ENCODE data around the gene FAM174A.
A peak's percentile ranks its signal among the peaks of the same experiment; 100 is the strongest.

The FAM174A gene

DNA sequence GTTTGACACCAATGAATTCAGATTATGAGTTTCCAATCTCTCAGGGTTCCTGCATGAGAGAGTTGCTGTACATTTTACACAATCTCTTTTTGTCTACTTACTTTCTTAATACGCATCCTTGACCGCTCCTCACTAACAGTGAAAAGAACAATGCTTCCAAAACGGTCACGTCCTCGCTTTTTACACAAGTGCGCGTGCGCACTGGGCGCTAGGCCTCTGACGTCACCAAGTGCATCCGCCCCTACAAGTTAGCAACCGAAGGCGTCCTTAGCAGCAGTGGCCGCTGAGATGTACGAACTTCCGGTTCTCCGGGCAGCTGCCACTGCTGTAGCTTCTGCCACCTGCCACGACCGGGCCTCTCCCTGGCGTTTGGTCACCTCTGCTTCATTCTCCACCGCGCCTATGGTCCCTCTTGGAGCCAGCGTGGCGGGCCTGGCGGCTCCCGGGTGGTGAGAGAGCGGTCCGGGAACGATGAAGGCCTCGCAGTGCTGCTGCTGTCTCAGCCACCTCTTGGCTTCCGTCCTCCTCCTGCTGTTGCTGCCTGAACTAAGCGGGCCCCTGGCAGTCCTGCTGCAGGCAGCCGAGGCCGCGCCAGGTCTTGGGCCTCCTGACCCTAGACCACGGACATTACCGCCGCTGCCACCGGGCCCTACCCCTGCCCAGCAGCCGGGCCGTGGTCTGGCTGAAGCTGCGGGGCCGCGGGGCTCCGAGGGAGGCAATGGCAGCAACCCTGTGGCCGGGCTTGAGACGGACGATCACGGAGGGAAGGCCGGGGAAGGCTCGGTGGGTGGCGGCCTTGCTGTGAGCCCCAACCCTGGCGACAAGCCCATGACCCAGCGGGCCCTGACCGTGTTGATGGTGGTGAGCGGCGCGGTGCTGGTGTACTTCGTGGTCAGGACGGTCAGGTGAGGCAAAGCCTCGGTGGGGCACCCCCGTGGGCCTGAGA lies at the start of gene FAM174A:
FAM174A (plus strand) TSS at position 315 of the 946 bp plus-strand sequence; CDS start at position 472, 157 bp downstream.
- DNase-seq = peak; percentile 91 to 97 (median 92)

DNA sequence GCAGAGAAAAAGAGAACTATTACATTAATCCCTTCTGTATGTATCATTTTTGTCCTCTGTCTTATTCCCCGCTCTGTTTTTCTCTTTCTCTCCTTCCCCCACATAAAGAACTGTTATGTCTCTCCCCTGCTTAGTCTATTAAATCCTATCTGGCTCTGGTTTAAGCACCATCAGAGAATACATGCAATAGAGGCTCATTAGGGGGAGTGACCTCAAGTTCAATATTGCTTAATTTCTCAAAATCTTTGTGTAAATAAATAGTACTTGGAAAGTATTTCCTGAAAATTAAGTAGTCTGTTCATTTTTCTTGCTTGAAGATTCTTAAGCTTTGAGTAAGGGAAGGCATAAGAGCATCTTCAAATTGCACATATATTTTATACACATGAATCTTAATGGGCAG lies 41.2 kb upstream of the FAM174A start:
- no peak for DNase-seq

DNA sequence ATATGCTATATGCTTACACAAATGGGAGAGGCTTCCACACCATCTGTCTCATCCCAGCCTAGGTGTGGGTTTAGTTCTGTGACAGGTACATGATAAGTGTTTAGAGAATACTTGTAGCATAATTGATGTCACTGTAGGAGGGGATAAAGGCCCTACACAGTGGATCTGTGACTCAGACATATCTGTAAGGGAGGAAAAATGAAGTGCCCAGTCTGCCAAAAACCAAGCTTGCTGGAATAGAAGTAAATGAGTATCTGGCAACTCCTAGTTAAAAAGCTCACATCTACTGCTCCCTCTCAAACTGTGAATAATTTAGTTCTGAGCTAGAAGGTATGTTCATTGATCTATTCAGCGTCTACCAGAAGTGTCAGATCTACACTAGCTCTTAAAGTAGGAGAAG lies 38.9 kb upstream of the FAM174A start:
- DNase-seq = no peak

DNA sequence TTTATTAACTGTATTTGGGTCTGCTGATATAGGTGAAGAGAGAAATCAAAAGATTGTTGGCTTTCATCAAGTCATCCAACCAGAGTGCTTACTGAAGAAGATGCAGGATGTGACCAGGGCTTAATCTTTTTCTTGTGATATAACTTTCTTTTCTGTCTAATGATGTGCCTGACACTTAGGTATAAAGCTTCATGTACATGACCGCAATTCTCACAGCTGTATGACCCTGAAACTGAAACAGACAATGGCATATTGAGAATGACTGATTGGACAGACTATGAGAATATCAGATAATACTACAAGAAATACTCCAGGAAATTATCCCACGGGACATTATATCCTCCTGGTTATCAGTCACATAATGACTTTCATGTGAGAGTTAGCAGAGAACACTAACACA lies 32.5 kb upstream of the FAM174A start:
- DNase-seq = no peak

DNA sequence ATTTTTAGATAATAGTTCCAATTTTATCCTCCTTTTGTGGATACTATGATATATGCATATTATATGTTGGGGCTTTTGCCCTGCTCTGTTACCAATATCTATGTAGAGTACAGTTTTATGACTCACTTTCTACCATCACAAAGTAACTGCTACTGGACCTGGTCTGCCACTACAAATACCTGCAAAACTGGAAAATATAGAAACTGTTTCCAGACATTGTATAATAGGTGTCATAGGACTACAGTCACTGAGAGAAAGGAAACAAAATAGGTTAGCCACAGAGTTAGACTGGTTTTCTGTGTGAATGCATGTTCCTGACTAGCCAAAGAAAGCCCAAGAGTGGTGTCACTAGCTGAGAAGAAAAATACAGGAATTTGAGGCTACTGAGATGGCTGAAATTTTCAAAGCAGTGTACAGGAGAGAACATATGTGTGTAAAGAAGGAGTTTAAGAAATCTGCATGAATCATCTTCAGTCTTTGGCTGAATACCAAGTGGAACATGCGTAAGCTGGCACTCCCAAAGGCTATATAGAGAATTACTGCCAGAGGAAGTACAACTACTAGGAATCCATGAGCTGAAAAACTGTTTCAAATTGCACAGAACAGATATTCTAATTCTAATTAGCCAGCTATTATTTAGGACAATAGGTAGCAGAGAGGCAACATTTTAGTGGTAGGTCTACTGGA lies 29.0 kb upstream of the FAM174A start:
- no peak for DNase-seq

DNA sequence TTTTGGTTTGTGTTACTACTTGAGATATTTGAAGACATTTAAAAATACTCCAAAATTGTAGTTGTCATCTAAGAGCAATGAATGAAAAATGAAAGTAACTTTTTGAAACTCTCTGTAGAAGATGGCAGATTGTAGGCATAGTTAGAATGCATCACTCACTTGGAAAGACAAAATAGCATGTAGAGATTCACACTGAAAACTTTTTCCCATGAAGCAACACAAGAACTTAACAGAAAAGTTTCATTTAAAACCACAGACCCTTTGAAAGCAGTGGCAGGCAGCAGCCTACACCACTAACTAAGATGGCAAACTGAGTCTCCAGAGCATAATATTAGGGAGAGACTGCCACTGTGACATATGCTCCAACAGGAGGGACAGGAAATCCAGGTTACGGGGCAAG lies 18.9 kb upstream of the FAM174A start:
- no peak for DNase-seq

DNA sequence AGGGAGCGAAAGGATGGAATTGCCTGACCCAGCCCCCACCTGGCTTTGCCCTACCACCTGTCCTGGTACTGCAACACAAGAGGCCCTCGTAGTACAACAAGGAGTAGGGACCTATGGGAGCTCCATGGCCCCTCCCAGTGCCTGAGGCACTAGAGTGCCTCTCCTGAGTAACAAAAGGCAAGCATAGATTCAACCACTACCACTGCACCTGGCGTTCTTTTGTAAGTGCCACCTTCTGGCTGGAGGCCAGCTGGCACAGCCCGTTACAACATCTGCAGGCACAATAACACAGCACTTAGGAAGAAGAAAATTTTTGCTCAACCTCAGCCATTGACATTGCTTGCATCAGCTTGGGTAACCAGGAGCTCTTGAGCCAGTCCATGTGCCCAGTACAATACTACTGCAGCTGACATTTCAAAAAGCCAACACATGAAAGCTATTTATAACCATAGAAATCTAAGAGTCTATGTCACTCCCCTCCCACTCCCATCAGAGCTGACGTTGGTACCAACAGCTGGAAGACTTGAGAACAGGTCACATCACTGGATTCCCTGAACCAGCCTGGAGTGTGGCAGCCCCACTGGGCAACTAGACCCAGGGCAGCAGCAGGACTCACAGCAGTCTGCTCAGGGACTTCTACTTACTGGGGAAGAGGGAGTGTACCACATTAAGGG lies 17.7 kb upstream of the FAM174A start:
- DNase-seq = no peak

DNA sequence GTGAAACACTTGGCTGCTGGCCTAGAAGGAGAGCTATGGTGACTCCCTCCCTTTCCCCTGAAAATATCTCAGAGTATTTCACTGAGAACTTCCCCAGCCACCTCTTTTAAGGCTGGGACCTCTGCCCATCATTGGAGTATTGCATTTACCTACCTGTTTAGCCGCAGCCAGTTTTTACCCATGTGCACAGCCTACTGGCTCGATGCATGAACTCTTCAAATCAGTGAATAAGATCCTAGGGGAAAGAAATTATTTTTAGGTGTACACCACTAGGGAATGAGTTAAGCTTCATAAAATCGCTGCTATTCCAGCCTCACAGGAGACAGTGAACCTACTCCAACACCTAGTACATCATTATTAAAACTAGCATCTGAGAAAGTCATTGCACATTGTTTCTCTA lies 16.8 kb upstream of the FAM174A start:
- DNase-seq = no peak

DNA sequence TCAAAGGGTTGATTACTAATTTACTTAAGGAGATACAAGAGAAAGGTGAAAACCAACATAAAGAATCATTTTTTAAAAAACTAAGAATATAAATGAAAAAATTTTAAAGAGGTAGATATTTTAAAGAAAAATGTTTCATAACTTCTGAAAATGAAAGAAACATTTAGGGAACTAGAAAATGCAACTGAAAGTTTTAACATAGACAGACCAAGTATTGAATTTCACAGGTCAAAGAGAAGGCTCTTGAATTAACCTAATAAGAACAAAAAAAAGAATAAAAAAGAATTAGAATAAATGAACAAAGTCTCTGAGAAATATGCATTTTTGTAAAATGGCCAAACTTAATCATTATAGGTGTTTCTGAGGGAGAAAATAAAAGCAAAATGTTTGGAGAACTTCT lies 16.1 kb upstream of the FAM174A start:
- no peak for DNase-seq

DNA sequence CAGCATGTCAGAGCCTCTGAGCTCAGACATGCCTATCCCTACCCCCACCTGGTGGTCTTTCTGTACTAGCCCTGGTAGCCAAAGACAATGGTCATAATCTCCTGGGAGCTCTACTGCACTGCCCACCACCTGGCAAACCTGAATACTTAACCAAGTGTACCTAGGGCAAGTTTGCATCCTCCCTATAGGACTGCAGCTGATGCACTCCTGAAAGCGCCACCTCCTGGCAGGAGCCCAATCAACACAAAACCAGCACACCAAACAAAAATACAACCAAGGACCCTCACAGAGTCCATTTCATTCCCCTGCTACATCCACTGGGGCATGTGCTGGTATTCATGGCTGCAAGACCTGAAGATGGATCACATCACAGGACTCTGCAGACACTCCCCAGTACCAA lies 14.8 kb upstream of the FAM174A start:
- DNase-seq = no peak

DNA sequence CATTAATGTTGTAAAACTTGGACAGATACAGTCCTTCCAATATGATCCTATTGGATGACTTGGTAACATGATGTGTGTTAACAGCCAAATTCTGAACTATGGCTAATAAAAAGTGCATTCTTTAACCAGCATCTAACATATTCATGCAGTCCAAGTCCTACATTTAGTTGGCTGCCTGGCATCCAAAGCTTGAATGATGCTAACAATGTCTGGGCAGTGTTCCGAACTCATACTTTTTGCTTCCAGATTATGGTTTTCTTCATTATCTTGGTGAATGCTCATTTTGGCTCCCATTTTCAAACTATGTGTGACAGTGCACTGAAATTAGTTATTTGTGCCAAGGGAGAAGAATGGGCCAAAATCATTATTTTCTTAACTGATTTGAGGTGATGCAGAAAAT lies 2.8 kb downstream of the FAM174A start:
- DNase-seq = no peak

DNA sequence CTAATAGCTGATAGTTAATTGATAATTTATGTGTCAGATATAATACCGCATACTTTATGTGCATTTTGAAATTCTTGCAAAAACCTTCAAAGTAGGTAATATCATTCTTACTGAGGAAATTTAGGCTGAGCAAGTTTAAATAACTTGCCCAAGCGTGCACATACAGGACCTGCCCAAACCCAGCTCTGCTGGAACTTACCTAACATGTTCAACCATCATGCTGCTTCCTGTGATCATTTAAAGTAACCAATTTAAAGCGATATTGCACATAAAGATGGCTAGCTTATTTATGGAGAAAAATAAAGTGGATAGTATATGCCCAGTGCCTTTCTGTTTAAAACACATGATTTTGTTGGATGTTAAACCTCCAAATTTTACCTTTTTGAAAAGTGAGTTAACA lies 4.3 kb downstream of the FAM174A start:
- DNase-seq = no peak

DNA sequence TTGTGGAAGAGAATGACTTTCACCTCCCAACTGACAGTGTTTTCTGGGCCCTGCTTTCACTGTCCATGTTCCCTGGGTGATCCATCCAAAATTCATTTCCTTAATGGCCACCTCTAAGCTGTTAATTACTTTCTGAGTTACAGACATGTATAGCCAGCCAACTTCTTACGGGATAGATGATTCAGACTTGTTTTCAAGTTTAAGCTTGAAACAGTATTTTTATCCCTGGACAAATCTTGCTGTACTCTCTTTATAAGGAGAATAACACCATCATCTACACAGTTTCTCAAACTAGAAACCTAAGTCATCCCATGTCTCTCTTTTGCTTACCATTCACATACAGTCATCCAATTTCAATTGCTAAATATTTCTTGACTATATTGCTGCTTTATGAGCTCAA lies 6.9 kb downstream of the FAM174A start:
- DNase-seq = no peak

DNA sequence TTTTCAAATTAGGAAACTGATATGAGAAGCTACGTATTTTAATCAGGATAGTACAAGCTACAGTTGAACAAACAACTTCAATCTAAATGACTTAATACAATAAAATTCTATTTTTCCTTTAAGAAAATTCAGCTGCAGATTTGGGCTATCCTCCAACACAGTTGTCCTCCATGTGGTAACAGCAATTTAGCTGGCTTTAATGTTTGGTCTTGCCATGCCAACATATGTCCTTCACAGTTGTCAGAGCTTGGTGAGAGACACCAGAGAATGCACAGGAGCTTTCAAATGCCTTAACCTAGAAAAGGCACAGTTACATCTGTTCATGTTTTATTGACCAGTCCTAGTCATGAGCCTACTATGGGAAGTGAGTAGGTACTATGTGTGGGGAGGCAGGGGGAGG lies 10.8 kb downstream of the FAM174A start:
- no peak for DNase-seq

DNA sequence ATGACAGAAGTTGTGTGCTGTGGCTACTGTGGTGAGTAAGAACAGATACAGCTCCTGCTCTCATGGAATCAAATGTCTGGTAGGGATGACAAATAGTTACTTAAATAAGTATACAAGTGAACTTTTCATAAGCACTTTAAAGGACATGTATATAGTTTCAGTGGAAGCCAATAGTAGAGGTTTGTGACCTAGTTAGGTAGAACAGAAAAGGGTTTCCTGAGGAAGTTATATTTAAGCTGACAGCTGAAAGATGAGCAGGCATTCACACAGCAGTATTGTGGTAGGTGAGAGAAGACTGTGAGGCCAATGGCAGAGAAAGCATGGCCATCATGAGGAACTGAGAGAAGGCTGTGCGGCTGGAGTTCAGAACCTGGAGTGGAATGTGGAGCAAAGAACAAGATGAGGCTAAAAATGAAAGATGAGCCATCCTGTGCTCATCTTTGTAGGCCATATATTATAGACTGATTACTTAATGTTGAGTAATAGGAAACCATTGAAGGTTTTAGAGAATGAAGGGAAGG lies 15.4 kb downstream of the FAM174A start:
- no peak for DNase-seq

DNA sequence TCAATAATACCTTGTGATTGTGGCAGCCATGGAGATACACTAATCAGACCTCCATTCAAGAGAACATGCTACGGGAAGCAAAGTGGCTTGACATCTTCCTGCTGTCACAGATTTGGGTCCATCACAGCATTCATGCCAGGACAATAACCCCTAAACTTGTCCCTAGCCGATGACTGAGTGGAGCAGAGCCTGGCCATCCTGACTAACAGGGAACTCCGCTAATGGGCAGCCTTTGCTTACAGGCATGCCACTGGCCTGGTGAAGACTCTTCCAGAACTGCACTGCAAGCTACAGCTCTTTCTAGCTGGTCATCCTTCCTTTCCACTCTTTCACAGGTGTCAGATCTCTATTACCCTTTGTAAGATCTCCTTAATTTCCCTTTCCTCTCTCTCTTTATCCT lies 16.0 kb downstream of the FAM174A start:
- DNase-seq = no peak

DNA sequence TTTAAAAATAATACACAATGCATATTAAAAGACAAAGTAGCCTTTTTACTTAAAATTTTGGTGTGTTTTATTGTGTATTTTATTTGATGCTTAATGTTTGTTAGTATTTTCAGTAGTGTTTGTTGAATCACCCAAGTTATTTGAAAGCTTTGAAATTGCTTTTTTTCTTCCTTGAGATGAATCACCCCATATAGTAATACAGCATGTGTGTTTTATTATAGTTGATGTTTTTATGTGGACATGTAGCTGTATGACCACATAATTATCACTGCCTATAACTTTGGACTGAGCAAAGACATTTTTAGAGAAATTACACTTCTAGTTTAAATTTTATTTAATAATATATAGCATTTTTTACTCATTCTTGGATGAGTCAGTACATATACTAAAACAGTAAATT lies 18.0 kb downstream of the FAM174A start:
- no peak for DNase-seq

DNA sequence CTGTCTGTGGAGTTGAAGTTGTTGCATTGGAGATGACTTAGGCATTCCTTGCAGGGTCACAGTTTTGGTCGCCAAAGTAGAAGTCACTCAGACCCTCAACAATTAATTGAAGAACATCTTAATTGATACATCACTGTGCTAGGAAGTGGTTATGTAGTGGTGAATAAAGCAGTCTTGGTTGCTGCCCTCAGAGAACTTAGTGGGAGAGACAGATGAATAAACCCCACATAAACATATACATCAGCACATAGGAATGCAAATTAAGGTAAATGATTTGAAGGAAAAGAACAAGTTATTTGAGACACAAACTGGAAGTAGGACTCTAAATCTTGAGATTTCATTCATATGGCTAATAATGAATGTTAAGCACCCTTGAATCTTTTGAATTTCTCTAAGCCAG lies 25.7 kb downstream of the FAM174A start:
- no peak for DNase-seq

DNA sequence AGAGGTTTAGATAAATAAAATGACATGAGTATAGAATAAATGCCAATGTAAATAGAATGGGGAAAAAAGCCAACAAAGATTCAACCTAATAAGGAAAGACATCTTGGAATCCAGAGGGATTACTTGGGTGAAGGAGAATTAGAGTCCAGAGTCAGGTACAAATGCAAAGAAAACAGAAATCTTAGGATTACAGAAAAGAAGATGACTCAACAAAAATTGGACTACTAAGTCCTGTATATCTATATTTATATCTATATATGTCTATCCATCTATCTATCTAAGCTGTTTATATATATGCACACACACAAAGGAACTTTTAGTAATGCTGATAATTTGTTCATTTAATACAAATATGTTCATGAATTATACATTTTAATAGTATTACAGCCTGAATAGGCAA lies 27.6 kb downstream of the FAM174A start:
- DNase-seq = no peak

DNA sequence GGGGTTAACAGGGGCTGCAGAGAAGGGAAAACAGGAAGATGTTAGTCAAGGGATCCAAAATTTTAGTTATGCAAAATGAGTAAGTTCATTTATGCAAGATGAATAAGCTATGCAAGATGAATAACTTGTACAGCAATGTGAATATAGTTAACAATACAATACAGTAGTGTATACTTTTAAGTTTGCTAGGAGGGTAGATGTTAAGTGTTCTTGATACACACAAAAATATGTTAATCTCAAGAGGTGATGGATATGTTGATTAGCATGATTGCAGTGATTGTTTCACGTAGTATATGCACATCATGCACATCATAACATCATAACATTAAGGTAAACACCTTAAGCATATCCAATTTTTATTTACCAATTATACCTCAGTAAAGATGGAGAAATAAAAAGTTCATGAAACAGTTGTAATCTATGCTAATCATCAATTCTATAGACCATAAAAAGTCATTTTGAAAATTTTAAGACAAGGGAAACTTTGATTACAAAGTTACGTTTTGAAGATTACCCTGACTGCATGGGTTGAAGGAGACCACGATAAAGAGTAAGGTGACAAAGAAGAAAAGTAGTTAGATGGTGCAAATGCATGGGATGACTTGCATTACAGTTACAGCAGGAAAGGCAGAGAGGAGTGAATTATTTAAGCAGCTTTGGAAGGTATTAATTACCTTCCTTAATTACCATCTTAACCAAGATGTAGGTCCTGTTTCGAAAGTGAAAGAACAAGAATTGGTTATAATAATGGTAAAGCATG lies 31.4 kb downstream of the FAM174A start:
- DNase-seq = no peak

DNA sequence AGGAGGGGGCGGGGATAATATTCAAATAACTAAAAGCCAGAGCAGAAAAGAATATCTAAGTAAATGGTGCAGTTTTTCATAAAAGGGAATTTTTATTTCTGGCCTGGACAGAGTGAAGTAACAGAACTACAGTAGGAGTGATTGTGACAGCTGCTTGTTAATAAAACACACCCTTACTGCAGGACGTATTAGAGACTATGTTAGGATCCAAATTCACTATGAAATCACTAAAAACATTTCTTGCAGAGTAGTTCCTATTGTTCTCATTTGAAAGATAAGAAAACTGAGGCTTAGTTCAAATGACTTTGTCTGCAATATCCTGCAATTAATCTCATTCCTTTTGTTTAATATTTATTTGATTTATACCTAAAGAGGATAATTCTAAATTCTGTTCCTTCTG lies 39.5 kb downstream of the FAM174A start:
- no peak for DNase-seq

DNA sequence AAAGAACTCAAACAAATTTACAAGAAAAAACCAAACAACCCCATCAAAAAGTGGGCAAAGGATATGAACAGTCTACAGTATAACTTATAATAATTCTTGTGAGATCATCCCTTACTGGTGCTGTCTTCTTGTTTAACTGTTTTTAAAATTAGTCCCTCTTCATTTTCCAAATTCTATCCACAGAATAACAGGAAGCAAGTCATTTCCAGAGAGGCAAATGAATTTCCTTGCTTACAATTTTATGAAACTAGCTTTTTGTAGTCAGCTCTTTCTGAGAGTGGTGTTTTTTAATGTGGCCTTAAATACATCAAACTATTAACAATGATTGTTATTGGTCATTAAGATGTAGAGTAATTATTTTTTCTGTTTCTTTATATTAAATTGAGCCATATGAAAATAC lies 40.6 kb downstream of the FAM174A start:
- DNase-seq = no peak

Data from stimulated activated naive CD4-positive, alpha-beta T cell (primary cell).